Fibroblast of mammary gland (primary cell): ENCODE measurements around the gene INSL3.

Experiments used
- DNase-seq: peaks from one replicate; pipeline ENCODE4 v3.0.0-alpha.2; 2010; ENCODE audit warnings: low read depth
- H3K4me3 ChIP-seq: 2 replicates; pipeline ENCODE4 v1.5.1; 2011; ENCODE audit warnings: low read depth, mild to moderate bottlenecking, low read length, moderate library complexity; ENCODE audit not compliant: control insufficient read depth
- CTCF ChIP-seq: conservative IDR thresholded peaks from 2 replicates; pipeline ENCODE4 v1.5.1; 2011; ENCODE audit warnings: low read depth, low read length, inconsistent platforms; ENCODE audit not compliant: control insufficient read depth, insufficient read depth

INSL3 gene

GRCh38 chr19:17863520-17864182 is 42.3 kb upstream of the INSL3 start:
- no peak overlapping the region for H3K4me3 ChIP-seq
- DNase-seq: no peak
- no peak for TF ChIP-seq CTCF

GRCh38 chr19:17862711-17863519 is 41.6 kb upstream of the INSL3 start:
- no peak overlapping the region for H3K4me3 ChIP-seq
- no peak for TF ChIP-seq CTCF
- DNase-seq: no peak

GRCh38 chr19:17861542-17862402 is 40.5 kb upstream of the INSL3 start:
- peak overlapping the region; percentile 88 for H3K4me3 ChIP-seq
- no peak for DNase-seq
- TF ChIP-seq CTCF: no peak

GRCh38 chr19:17860993-17861360 is 39.7 kb upstream of the INSL3 start:
- H3K4me3 ChIP-seq: peak overlapping the region; percentile 88
- DNase-seq: no peak
- TF ChIP-seq CTCF: no peak

- TF ChIP-seq CTCF: no peak
- DNase-seq: no peak
- peak overlapping the region; percentile 88 for H3K4me3 ChIP-seq
Measured at GRCh38 chr19:17860331-17860992, 39.1 kb upstream of the INSL3 start.
